Left lung (tissue), 10 donors: ENCODE data around the gene TNFSF12. TPM values are rescaled to one million over a fixed set of nuclear protein-coding genes. Genes with fewer than 3 reads are reported as not detected.
A peak's percentile ranks its signal among the peaks of the same experiment; 100 is the strongest.

Source experiments
- ATAC-seq: fragments of 200-7000 bp; cut with Tn5 transposase; one replicate; pipeline ENCODE4 v1.9.1; 2020; ENCODE audit warnings: moderate library complexity
- DNase-seq, 4 donors: peaks; one replicate each; pipeline ENCODE4 v3.0.0-alpha.2; 2013 to 2020
- H3K27ac ChIP-seq, 2 donors: fragments of 200-600 bp; sonication (generic) in 1 of 2; one replicate each; pipeline versions ENCODE4 v1.5.0 to v1.8.0; 2020 to 2021
- H3K27me3 ChIP-seq, 2 donors: fragments of 200-600 bp; sonication (generic) in 1 of 2; one replicate each; pipeline versions ENCODE4 v1.5.0 to v1.8.0; 2020 to 2021
- H3K36me3 ChIP-seq, 2 donors: fragments of 200-600 bp; sonication (generic) in 1 of 2; one replicate each; pipeline versions ENCODE4 v1.5.0 to v1.8.0; 2020 to 2021
- H3K4me1 ChIP-seq, 2 donors: fragments of 200-600 bp; one replicate each; pipeline ENCODE4 v1.8.0; 2021
- H3K4me3 ChIP-seq, 2 donors: fragments of 200-600 bp; sonication (generic) in 1 of 2; one replicate each; pipeline versions ENCODE4 v1.5.0 to v1.8.0; 2020 to 2021; ENCODE audit warnings: mild to moderate bottlenecking in 1 of 2
- H3K9me3 ChIP-seq, 2 donors: fragments of 200-600 bp; sonication (generic) in 1 of 2; one replicate each; pipeline versions ENCODE4 v1.5.0 to v1.8.0; 2020 to 2021
- intact Hi-C, 2 donors: fragments of 100-400 bp; cut with DNase I; formaldehyde crosslinking; loops; one replicate each; pipeline versions ENCODE4 v1.11.2 to v1.14.2; 2022
- polyA plus RNA-seq, 6 donors: library from polyadenylated mRNA; unstranded; fragments of 120-200 nt; gene quantifications; one replicate each; pipeline ENCODE4 v1.2.1, GENCODE V29; 2013; ENCODE audit not compliant: insufficient read length in 6 of 6
- total RNA-seq, 2 donors: library from RNA; stranded (reverse); fragmentation: NEBNext Ultra II Directional; extraction: Animal tissue kit (Norgen Biotek cat#: 25700); gene quantifications; one replicate each; pipeline ENCODE4 v1.2.1, GENCODE V29; 2021
- TF ChIP-seq, protein P1 (sequence below), 2 donors: fragments of 200-600 bp; sonication (generic) in 1 of 2; IDR thresholded peaks; one replicate each; pipeline versions ENCODE4 v1.5.0 to v1.8.0; 2021; ENCODE audit warnings: antibody characterized with exemption in 2 of 2
- donor health status: DM: no; HTN: yes; CAD: no.
- donor health status: DM: no; HTN: no; CAD: no.

Gene TNFSF12
- total and polyA plus RNA-seq, 8 donors, result 23.6 to 50.5 (median 29.9) TPM

DNA sequence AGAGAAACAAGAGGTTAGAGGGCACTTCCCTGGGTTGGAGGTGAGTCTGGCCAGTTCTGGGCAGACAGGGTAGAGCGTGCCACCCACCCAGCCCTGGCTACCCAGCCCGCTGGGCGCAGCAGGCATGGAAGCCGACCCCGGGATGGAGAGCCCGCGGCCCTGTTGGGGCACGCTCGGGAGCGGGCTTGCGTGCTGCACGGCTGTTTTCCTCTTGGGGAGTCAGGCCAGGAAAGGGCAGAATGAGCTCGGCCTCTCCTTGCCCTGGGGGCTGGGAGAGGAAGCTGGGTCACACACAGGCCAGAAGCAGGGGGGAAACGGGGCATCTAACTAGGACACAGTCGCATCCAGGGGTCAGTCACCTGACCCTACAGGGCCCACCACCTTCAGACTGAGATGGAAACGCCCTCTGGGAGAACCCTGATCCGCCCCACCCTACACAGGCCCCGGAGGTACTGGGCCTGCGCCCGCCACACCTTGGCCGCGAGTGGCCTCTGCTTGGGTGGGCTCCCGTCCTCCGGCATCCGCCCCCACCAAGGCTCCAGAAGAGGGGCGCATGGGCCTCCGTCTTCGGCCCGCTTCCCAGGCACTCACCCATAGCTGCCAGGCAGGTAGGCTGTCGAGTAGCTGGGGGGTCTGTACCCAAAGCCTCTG lies 39.8 kb downstream of the TNFSF12 start:
- Histone ChIP-seq H3K4me1 (peaks cover 10 to 41% of the 10 kb centered on the region in 2 donors), H3K9me3 (no peaks in the 10 kb centered on the region), H3K4me3 (no peak overlapping the region), H3K27ac (no peak overlapping the region), H3K27me3 (no peaks in the 10 kb centered on the region), H3K36me3 (peaks cover 0 to 71% of the 10 kb centered on the region in 2 donors)
- no peak for ATAC-seq
- no peak for DNase-seq
- TF ChIP-seq, protein P1, sequence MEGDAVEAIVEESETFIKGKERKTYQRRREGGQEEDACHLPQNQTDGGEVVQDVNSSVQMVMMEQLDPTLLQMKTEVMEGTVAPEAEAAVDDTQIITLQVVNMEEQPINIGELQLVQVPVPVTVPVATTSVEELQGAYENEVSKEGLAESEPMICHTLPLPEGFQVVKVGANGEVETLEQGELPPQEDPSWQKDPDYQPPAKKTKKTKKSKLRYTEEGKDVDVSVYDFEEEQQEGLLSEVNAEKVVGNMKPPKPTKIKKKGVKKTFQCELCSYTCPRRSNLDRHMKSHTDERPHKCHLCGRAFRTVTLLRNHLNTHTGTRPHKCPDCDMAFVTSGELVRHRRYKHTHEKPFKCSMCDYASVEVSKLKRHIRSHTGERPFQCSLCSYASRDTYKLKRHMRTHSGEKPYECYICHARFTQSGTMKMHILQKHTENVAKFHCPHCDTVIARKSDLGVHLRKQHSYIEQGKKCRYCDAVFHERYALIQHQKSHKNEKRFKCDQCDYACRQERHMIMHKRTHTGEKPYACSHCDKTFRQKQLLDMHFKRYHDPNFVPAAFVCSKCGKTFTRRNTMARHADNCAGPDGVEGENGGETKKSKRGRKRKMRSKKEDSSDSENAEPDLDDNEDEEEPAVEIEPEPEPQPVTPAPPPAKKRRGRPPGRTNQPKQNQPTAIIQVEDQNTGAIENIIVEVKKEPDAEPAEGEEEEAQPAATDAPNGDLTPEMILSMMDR (IDR thresholded peaks at IDR 0.05), result no peak
- intact Hi-C loops, result no loop called here

DNA sequence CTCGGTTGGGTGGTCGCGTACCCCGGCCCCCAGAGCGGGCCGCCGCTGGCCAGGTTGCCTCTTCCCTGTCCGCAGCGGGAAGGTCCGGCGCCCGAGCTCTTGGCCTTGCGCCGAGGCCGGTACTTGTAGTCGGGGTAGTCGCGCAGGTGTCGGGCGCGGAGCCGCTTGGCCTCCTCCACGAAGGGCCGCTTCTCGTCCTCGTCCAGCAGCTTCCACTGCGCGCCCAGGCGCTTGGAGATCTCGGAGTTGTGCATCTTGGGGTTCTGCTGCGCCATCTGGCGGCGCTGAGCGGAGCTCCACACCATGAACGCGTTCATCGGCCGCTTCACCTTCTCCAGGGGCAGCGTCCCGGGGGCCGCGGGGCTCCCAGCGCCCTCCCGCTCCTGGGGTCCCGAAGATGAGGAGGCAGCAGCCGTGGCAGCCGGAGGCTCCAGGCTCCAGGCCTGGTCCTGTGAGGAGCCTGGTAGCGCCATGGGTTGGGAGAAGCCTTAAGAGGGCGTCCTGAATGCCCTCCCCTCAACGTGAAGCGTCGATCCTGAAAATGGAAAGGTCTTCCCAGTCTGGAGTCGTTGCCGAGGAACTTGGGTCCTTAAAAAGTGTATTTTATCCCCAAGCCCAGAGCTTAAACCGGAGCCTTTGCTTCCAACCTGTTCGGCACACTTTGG lies 40.5 kb downstream of the TNFSF12 start:
- peak; percentile 87 for ATAC-seq
- peaks cover 0 to 77% of the 10 kb centered on the region in 2 donors for H3K36me3 ChIP-seq
- no peaks in the 10 kb centered on the region for H3K27me3 ChIP-seq
- H3K4me3 ChIP-seq, result no peak overlapping the region
- peak; percentile 72 to 95 (median 86) for DNase-seq
- intact Hi-C loops, result no loop called here
- TF ChIP-seq, protein P1 (IDR thresholded peaks at IDR 0.05), result peak; percentile 76 to 90
- H3K27ac ChIP-seq, result no peak overlapping the region
- peaks cover 10 to 39% of the 10 kb centered on the region in 2 donors for H3K4me1 ChIP-seq
- H3K9me3 ChIP-seq, result no peaks in the 10 kb centered on the region

DNA sequence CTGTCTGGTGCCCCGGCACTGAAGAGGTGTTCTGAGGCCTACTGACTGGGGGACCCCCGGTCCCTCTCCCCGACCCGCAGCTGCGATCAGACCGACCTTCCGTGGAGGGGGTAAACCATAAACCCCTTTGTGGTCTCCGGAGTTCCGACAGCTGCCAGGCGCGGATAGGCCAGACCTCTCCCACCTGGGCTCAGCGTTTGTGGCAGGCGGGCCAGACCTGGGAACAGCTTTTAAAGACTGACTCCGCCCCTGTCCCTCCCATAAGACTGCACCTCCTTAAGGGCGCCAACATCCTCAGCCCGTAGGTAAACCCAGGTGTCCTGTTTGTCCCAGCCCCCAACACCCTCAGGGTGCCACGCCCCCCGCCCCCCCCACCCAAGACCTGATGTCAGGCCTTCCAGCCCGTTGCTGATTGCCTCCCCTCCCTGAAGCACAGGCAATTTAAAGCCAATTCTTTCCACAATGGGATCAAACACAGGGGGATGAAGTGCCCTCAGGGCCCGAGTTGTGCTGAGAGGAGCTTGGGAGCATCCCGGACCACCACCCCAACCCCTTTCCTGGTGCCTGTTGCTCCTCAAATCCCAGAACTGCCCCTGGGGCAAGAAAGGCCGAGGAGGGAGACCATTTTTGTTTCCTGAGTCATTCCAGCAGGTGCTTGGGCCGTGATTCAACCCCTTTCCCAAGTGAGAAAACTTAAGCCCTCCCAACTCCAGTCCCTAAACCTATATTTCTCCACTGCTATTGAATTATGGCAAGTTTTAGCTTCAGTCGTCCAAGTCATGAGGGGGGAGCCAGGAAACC lies 41.2 kb downstream of the TNFSF12 start, which contains the start of gene SOX15:
Gene SOX15 (minus strand): TSS at position 204 of the 801 bp plus-strand sequence. CDS start 418 bp downstream, outside the sequence.
- Histone ChIP-seq H3K9me3 (no peaks in the 10 kb centered on the region), H3K27me3 (no peaks in the 10 kb centered on the region), H3K36me3 (peaks cover 0 to 85% of the 10 kb centered on the region in 2 donors), H3K4me1 (peaks cover 10 to 31% of the 10 kb centered on the region in 2 donors), H3K4me3 (no peak within 1 kb of the TSS), H3K27ac (peak within 1 kb of the TSS in 1 of 2 donors; percentile 33)
- DNase-seq (no peak), ATAC-seq (no peak)
- TF ChIP-seq, protein P1 (IDR thresholded peaks at IDR 0.05), result no peak
- intact Hi-C loops, result no loop called here

DNA sequence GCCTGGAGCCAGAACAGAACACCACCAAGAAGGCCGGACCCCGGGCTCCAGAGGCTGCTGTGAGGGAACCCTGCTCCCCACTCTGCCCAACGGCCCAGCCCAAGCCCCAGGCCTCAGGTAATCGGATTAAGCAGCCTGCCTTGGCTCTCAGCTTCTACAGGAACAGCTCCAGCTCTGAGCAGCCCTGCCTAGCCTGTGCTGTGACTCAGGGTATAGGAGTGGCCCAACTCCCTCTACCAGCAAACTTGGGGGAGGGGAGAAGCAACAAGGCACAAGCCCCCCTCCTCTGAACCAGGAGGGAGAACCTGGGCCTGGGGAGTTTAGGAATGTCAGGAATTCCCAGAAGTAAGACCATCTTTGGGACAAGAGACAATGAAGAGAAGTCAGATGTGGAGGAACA lies 41.9 kb downstream of the TNFSF12 start:
- peaks cover 10 to 25% of the 10 kb centered on the region in 2 donors for H3K4me1 ChIP-seq
- intact Hi-C loops, result no loop called here
- DNase-seq, result no peak
- peak; percentile 4 for ATAC-seq
- H3K27me3 ChIP-seq, result no peaks in the 10 kb centered on the region
- H3K4me3 ChIP-seq, result no peak overlapping the region
- TF ChIP-seq, protein P1 (IDR thresholded peaks at IDR 0.05), result no peak
- H3K9me3 ChIP-seq, result no peaks in the 10 kb centered on the region
- H3K27ac ChIP-seq, result peak overlapping the region in 1 of 2 donors; percentile 33
- peaks cover 0 to 91% of the 10 kb centered on the region in 2 donors for H3K36me3 ChIP-seq
